Measurements from ENCODE around the gene MOCOS. TPM values are rescaled to one million over a fixed set of nuclear protein-coding genes. Genes with fewer than 3 reads are reported as not detected.
A peak's percentile ranks its signal among the peaks of the same experiment; 100 is the strongest.

MOCOS gene
- total and polyA plus RNA-seq, 11 donors: 0.07 to 1.0 (median 0.26) TPM

- no peak overlapping the region for H3K27ac ChIP-seq
- H3K27me3 ChIP-seq: no peaks in the 10 kb centered on the region
- DNase-seq (no peak), ATAC-seq (peak; percentile 22 to 72 (median 48))
- no peaks in the 10 kb centered on the region for H3K9me3 ChIP-seq
- intact Hi-C loops (cut with DNase I): loop anchor here in 1 of 10 donors (10.0 kb wide), 1 partner anchor 89 kb away; no protein-coding TSS in a partner anchor
- TF ChIP-seq, protein P1, sequence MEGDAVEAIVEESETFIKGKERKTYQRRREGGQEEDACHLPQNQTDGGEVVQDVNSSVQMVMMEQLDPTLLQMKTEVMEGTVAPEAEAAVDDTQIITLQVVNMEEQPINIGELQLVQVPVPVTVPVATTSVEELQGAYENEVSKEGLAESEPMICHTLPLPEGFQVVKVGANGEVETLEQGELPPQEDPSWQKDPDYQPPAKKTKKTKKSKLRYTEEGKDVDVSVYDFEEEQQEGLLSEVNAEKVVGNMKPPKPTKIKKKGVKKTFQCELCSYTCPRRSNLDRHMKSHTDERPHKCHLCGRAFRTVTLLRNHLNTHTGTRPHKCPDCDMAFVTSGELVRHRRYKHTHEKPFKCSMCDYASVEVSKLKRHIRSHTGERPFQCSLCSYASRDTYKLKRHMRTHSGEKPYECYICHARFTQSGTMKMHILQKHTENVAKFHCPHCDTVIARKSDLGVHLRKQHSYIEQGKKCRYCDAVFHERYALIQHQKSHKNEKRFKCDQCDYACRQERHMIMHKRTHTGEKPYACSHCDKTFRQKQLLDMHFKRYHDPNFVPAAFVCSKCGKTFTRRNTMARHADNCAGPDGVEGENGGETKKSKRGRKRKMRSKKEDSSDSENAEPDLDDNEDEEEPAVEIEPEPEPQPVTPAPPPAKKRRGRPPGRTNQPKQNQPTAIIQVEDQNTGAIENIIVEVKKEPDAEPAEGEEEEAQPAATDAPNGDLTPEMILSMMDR (IDR thresholded peaks at IDR 0.05): no peak
- TF ChIP-seq POLR2A (IDR thresholded peaks at IDR 0.05): no peak
- peaks cover 0 to 4% (median 0%) of the 10 kb centered on the region in 12 donors for H3K4me1 ChIP-seq
- no peak overlapping the region for H3K4me3 ChIP-seq
- WGBS, 4 donors: 33 to 44% (median 39%) methylated on average over 3 of the region's 3 CpGs
- H3K36me3 ChIP-seq: no peaks in the 10 kb centered on the region
Measured at GRCh38 chr18:36195427-36196122, 8.3 kb downstream of the MOCOS start.

DNA sequence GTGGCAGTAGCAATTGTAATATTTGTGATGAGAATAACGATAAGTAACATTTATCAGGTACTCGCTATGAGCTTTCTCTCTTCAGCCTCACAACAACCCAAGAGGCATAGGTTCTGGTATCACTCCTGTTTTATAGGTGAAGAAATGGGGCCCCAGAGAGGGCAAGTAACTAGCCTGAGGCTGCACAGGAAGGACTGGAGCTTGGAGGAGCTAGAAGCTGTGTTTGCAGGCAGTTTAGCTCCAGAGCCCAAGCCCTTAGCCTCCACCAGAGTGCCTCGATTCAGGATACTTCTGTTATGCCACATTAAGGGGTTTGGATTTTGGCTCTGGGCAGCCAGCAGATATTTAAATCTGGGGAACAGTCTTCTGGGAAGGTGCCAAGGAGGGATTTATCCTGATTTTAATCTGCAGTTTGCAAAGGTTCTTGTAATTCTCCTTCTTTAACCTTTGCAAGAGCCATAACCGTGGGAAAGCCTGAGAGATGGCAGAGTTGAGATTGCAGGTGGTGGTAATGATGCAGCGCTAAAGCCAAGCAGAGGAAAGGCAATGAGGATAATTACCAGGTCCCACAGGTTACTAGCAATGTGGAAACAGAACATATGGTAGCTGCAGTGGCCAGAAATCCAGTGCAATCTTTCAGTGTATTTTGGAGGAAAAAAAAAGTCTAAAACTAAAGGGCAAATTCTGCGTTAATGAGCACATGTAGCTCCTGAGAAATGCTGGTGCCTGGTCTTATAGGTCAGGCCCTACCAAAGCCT is 9.1 kb downstream of the MOCOS start:
- Histone ChIP-seq H3K4me3 (no peak overlapping the region), H3K36me3 (no peaks in the 10 kb centered on the region), H3K27me3 (no peaks in the 10 kb centered on the region), H3K27ac (no peak overlapping the region), H3K9me3 (no peaks in the 10 kb centered on the region), H3K4me1 (peaks cover 0 to 4% (median 0%) of the 10 kb centered on the region in 12 donors)
- DNase-seq: no peak
- TF ChIP-seq POLR2A (IDR thresholded peaks at IDR 0.05): no peak
- TF ChIP-seq, protein P1 (IDR thresholded peaks at IDR 0.05): no peak
- intact Hi-C loops (cut with DNase I): loop anchor here in 1 of 10 donors (10.0 kb wide), 1 partner anchor 88 kb away; no protein-coding TSS in a partner anchor
- 80 to 87% (median 85%) methylated on average over 6 of the region's 6 CpGs for WGBS, 4 donors
- no peak for ATAC-seq

DNA sequence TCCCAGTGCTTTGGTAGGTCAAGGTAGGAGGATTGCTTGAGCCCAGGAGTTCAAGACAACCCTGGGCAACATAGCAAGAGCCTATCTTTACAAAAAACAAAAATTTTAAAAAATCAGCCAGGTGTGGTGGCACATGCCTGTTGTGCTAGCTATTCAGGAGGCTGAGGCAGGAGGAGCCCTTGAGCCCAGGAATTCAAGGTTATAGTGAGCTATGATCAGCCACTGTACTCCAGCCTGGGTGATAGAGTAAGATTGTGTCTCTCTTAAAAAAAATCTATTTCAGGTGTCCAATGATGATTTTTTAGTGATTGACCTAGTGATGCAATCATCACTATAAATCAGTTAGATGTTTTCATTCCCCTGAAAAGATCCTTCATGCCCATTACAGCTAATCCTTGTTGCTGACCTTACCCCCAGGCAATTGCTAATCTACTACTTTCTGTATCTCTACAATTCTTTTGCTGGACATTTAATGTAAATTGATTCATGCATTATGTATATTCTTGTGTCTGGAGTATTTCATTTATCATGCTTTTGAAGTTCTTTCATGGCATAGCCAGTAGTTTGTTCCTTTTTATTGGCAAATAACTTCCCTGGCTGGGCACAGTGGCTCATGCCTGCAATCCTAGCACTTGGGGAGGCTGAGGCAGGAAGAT is 10.3 kb downstream of the MOCOS start:
- no peak overlapping the region for H3K4me3 ChIP-seq
- H3K36me3 ChIP-seq: no peaks in the 10 kb centered on the region
- intact Hi-C loops (cut with DNase I): loop anchor here in 1 of 10 donors (10.0 kb wide), 1 partner anchor 87 kb away; no protein-coding TSS in a partner anchor
- no peak for ATAC-seq
- no peaks in the 10 kb centered on the region for H3K9me3 ChIP-seq
- TF ChIP-seq POLR2A (IDR thresholded peaks at IDR 0.05): no peak
- TF ChIP-seq, protein P1 (IDR thresholded peaks at IDR 0.05): no peak
- DNase-seq: no peak
- peaks cover 0 to 4% (median 0%) of the 10 kb centered on the region in 12 donors for H3K4me1 ChIP-seq
- H3K27me3 ChIP-seq: no peaks in the 10 kb centered on the region
- no peak overlapping the region for H3K27ac ChIP-seq
